OCI-LY7 (cell line): Measurements from ENCODE around the gene NDUFS5.

Experiments
- EZH2phosphoT487 ChIP-seq: fragments of 200-600 bp; sonication (generic); IDR thresholded peaks from 2 replicates; pipeline ENCODE4 v1.6.1; 2018; ENCODE audit warnings: low read depth, borderline replicate concordance, mild to moderate bottlenecking, mixed run types, antibody characterized with exemption, low read length, moderate library complexity, mixed read lengths
- TF ChIP-seq, protein P1 (sequence below): fragments of 200-600 bp; sonication (generic); conservative IDR thresholded peaks from 2 replicates; pipeline ENCODE4 v1.5.1; 2014; ENCODE audit warnings: mild to moderate bottlenecking, antibody characterized with exemption, low read length, moderate library complexity, mixed read lengths

DNA sequence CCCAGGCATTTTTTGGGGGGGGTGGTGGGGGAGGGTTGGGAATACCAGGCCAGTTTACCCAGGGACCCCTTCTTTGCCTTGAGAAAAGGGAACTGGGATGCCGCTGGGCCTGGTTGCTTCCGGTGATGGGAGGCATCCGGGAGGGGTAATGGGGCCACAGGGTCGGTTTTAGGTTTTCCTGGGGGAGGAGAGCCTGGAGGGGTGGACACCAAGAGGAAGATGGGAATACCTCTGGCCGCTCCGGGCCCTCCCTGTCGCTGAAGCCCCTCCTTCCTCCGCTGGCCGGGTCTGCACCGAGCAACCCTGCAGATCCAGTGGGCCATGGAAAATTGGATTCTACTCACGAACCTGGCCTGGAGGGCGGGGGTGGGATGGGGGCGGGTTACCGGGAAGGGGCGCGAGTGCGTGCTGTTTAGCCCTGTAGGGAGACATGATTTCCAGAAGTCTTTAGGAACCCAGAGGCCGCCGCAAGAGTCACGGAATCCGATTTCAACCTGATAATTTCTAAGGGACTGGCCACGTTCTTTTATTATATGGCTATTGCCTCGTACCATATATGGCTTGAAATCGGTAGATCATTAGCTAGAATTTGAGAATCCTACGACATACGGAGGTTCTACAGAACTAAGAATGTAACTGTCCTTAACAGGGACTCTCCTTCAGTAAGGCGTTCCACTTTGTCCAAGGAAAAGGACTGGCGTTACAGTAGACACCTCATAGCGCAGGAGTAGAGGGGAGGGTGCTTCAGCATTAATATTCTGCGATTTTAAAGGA lies 34.3 kb upstream of the NDUFS5 start:
- TF ChIP-seq, protein P1, sequence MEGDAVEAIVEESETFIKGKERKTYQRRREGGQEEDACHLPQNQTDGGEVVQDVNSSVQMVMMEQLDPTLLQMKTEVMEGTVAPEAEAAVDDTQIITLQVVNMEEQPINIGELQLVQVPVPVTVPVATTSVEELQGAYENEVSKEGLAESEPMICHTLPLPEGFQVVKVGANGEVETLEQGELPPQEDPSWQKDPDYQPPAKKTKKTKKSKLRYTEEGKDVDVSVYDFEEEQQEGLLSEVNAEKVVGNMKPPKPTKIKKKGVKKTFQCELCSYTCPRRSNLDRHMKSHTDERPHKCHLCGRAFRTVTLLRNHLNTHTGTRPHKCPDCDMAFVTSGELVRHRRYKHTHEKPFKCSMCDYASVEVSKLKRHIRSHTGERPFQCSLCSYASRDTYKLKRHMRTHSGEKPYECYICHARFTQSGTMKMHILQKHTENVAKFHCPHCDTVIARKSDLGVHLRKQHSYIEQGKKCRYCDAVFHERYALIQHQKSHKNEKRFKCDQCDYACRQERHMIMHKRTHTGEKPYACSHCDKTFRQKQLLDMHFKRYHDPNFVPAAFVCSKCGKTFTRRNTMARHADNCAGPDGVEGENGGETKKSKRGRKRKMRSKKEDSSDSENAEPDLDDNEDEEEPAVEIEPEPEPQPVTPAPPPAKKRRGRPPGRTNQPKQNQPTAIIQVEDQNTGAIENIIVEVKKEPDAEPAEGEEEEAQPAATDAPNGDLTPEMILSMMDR, result no peak
- no peak for TF ChIP-seq EZH2phosphoT487
